Panc1 (cell line): ENCODE data around the gene BMP2K.

Source experiments
- CTCF ChIP-seq: fragments of 450-650 bp; IDR thresholded peaks from 2 replicates; pipeline ENCODE4 v1.5.1; 2017; ENCODE audit warnings: mild to moderate bottlenecking
- POLR2AphosphoS5 ChIP-seq: IDR thresholded peaks from 2 replicates; pipeline ENCODE4 v1.6.1; 2012; ENCODE audit warnings: mild to moderate bottlenecking, low read depth, low read length, moderate library complexity

DNA sequence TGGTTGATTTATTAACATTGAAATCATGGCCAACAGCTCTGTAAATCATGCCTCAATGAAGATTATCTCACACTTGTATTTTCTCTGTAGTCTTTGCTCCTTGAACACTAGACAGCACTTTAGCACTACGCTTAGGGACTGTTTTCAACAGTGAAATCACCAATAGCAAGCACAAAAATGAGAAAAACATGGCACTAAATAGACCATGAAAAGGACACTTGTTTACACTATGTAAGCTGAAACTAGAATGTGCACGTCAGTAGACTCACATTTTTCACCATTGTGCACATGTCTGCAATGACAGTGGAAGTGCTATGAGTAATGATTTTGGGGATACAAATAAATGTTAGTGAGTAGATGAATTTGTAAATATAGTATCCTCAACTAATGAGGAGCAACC, 3.1 kb downstream of the BMP2K start:
- no peak for TF ChIP-seq POLR2AphosphoS5
- TF ChIP-seq CTCF: no peak
